Psoas muscle (tissue), 8 donors: Measurements from ENCODE around the gene DUSP18. TPM values are rescaled to one million over a fixed set of nuclear protein-coding genes. Genes with fewer than 3 reads are reported as not detected.

Experiments
- ATAC-seq, 4 donors: fragments of 200-7000 bp; cut with Tn5 transposase; one replicate each; pipeline ENCODE4 v1.9.1; 2020; ENCODE audit warnings: moderate library complexity in 3 of 4, mild to moderate bottlenecking in 2 of 4
- DNase-seq, 2 donors: peaks; one replicate each; pipeline ENCODE4 v3.0.0-alpha.2; 2020
- H3K27ac ChIP-seq: fragments of 200-600 bp; one replicate; pipeline ENCODE4 v1.8.0; 2022
- H3K27me3 ChIP-seq, 3 donors: fragments of 200-600 bp in 1 of 3; one replicate each; pipeline versions ENCODE4 v1.6.1 to v1.8.0; 2013 to 2022; ENCODE audit warnings: low read length in 2 of 3, mild to moderate bottlenecking in 2 of 3, moderate library complexity in 1 of 3; ENCODE audit not compliant: insufficient read depth in 3 of 3
- H3K36me3 ChIP-seq, 2 donors: fragments of 200-600 bp in 1 of 2; one replicate each; pipeline versions ENCODE4 v1.6.1 to v1.8.0; 2013 to 2022; ENCODE audit warnings: low read depth in 1 of 2, mild to moderate bottlenecking in 1 of 2, moderate library complexity in 1 of 2; ENCODE audit not compliant: insufficient read depth in 1 of 2
- H3K4me1 ChIP-seq: fragments of 200-600 bp; one replicate; pipeline ENCODE4 v1.8.0; 2022
- H3K4me3 ChIP-seq: fragments of 200-600 bp; one replicate; pipeline ENCODE4 v1.8.0; 2022; ENCODE audit warnings: mild to moderate bottlenecking
- H3K9me3 ChIP-seq: fragments of 200-600 bp; one replicate; pipeline ENCODE4 v1.8.0; 2022
- WGBS, 3 donors: extraction: QIAGEN DNeasy Blood & Tissue Kit; methylation state at CpG; one replicate each; pipeline versions ENCODE4 v1.1.6 to v1.1.7; 2013; 5-methylcytosine and 5-hydroxymethylcytosine counted together
- intact Hi-C, 2 donors: fragments of 100-400 bp; cut with DNase I; formaldehyde crosslinking; loops; one replicate each; pipeline versions ENCODE4 v1.11.0 to v1.14.2; 2022
- polyA plus RNA-seq, 3 donors: library from polyadenylated mRNA; stranded (reverse); fragments of 200-250 nt; gene quantifications; one replicate each; pipeline ENCODE4 v1.2.3, GENCODE V29; 2013
- total RNA-seq, 4 donors: library from RNA; stranded (reverse); fragmentation: NEBNext Ultra II Directional in 2 of 4; extraction: Animal tissue kit (Norgen Biotek cat#: 25700) in 2 of 4; gene quantifications; one replicate each; pipeline versions ENCODE4 v1.2.1 to v1.2.4, GENCODE V29; 2021 to 2023
- TF ChIP-seq, protein P1 (sequence below): fragments of 200-600 bp; IDR thresholded peaks from one replicate; pipeline ENCODE4 v1.8.0; 2022; ENCODE audit warnings: antibody characterized with exemption
- donor health status: healthy with polysubstance abuse.
- donor health status: DM: no; HTN: no; CAD: no; lungs with moderate emphysema.
- donor health status: Bipolar disorder and iron deficiency.
- donor health status: healthy.
- donor health status: DM: yes; HTN: yes; CAD: no.
- donor health status: DM: no; HTN: no; CAD: no.
- donor health status: DM: no; HTN: no; CAD: no.
- donor health status: DM: yes; HTN: yes; CAD: no.

DUSP18 gene
- total and polyA plus RNA-seq, 7 donors, result 0.65 to 3.8 (median 1.3) TPM

DNA sequence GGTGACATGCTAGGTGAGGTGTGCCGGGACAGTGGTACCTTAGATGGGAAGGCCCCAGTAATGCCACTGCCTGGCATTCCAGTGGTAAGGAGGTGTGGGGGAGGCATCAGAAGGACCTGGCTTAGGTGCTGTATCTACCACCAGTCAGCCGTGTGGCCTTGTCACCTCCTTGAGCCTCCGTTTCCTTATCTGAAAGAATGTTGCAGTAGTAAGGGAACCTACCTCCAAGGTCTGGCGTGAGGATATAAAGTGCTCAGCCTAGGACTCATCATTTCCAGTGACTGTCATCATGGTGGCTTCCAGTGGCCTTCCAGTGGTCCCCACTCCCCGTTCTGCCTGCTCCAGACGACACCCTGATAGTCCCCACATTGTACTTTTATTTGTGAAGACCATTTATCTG, 6.8 kb upstream of the DUSP18 start:
- Histone ChIP-seq H3K9me3 (no peaks in the 10 kb centered on the region), H3K36me3 (no peaks in the 10 kb centered on the region), H3K4me1 (no peaks in the 10 kb centered on the region), H3K27me3 (no peaks in the 10 kb centered on the region), H3K27ac (no peak overlapping the region), H3K4me3 (no peak overlapping the region)
- ATAC-seq (no peak), DNase-seq (no peak)
- intact Hi-C loops, result no loop called here
- 85 to 95% (median 95%) methylated on average over 6 of the region's 6 CpGs for WGBS, 3 donors
- TF ChIP-seq, protein P1, sequence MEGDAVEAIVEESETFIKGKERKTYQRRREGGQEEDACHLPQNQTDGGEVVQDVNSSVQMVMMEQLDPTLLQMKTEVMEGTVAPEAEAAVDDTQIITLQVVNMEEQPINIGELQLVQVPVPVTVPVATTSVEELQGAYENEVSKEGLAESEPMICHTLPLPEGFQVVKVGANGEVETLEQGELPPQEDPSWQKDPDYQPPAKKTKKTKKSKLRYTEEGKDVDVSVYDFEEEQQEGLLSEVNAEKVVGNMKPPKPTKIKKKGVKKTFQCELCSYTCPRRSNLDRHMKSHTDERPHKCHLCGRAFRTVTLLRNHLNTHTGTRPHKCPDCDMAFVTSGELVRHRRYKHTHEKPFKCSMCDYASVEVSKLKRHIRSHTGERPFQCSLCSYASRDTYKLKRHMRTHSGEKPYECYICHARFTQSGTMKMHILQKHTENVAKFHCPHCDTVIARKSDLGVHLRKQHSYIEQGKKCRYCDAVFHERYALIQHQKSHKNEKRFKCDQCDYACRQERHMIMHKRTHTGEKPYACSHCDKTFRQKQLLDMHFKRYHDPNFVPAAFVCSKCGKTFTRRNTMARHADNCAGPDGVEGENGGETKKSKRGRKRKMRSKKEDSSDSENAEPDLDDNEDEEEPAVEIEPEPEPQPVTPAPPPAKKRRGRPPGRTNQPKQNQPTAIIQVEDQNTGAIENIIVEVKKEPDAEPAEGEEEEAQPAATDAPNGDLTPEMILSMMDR, result no peak

DNA sequence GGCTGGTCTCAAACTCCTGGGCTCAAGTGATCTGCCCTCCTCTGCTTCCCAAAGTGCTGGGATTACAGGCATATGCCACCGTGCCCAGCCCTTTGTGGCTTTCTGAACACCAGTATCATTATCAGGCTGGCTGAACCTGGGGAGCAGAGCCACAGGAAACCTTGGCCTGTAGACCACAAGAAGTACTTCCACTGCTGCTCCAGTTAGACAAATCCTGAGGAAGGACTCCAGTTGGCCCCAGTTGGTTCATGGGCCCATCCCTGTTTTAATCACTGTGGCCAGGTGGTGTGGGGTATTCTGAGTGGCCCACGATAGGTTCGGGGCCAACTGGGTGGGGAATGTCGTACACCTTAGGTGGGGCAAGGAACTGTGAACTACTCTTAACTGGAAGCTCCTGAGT, 5.5 kb upstream of the DUSP18 start:
- H3K36me3 ChIP-seq, result no peaks in the 10 kb centered on the region
- no peak for ATAC-seq
- H3K9me3 ChIP-seq, result no peaks in the 10 kb centered on the region
- TF ChIP-seq, protein P1, result no peak
- H3K27me3 ChIP-seq, result no peaks in the 10 kb centered on the region
- H3K4me3 ChIP-seq, result no peak overlapping the region
- no peak overlapping the region for H3K27ac ChIP-seq
- no peak for DNase-seq
- intact Hi-C loops, result no loop called here
- WGBS, 3 donors, result 82 to 89% (median 87%) methylated on average over 4 of the region's 4 CpGs
- no peaks in the 10 kb centered on the region for H3K4me1 ChIP-seq

DNA sequence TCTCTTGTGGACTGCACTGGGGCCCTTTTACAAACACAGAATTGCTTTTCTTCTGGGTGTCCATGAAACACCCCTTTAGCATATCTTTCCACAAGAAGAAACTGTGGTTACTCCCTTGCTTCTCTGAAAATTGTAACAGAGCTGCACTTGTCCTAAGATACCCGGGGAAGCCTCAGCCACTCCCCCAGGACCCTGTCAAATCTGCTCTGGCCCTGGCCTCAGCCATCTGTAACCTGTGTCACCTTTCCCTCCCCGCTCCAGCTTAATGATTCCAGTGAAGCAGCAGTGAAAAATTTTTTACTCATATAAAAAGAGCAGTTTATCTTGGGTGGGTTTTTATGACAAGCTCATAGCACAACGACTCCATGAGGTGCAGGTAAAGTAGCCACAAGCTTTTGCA, 3.4 kb upstream of the DUSP18 start:
- DNase-seq (no peak), ATAC-seq (no peak)
- no peaks in the 10 kb centered on the region for H3K36me3 ChIP-seq
- H3K27me3 ChIP-seq, result no peaks in the 10 kb centered on the region
- 70 to 79% (median 78%) methylated on average over 3 of the region's 3 CpGs for WGBS, 3 donors
- intact Hi-C loops, result no loop called here
- peaks cover 6% of the 10 kb centered on the region for H3K4me1 ChIP-seq
- H3K9me3 ChIP-seq, result no peaks in the 10 kb centered on the region
- no peak overlapping the region for H3K4me3 ChIP-seq
- no peak overlapping the region for H3K27ac ChIP-seq
- TF ChIP-seq, protein P1, result no peak

DNA sequence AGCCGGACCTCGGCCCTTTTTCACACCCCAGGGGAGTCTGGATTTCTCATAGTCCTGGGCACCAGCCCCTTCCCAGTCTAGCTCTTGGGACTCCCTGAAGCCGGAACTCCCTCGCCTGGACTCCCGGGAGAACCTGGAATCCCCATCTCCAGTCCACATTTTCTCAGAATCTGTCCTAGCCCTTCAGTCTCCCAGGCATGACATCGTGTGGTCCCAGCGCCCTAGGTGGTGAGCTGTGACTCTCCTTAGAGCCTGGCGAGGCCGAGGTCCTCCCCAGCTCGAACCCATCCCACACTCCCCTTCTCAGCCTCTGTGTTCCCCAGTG, 673 bp upstream of the DUSP18 start:
- no peak for DNase-seq
- Histone ChIP-seq H3K36me3 (peaks cover 3 to 13% of the 10 kb centered on the region in 2 donors), H3K4me3 (peak overlapping the region; percentile 86), H3K27ac (no peak overlapping the region), H3K27me3 (no peaks in the 10 kb centered on the region), H3K4me1 (peaks cover 6% of the 10 kb centered on the region), H3K9me3 (no peaks in the 10 kb centered on the region)
- WGBS, 3 donors, result 34 to 46% (median 39%) methylated on average over 10 of the region's 10 CpGs
- TF ChIP-seq, protein P1, result no peak
- intact Hi-C loops, result loop anchor here in 1 of 2 donors (5.0 kb wide), 1 partner anchor 36 kb away; no protein-coding TSS in a partner anchor
- ATAC-seq, result no peak

DNA sequence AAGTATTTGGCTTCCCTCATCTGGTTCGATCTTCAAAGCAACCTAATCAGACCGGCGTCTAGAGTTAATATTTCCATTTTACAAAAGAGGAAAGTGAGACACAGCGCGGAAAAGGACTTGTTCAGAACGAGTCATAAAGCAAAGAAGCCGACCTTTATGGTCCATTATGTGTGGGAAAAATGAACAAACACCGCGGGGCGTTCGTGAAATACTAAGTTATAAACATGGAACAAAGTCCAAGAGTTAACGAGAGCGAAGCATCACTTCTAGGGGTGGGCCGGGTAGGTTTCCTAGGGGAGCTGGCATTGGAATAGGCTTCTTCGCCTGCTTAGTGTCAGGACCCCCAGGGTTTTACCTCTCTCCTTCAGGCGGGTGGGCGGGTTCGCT, 575 bp downstream of the DUSP18 start:
- WGBS, 3 donors, result 1 to 3% (median 2%) methylated on average over 18 of the region's 18 CpGs
- Histone ChIP-seq H3K27me3 (no peaks in the 10 kb centered on the region), H3K27ac (peak overlapping the region; percentile 54), H3K4me3 (peak overlapping the region; percentile 86), H3K36me3 (peaks cover 3 to 24% of the 10 kb centered on the region in 2 donors), H3K9me3 (no peaks in the 10 kb centered on the region), H3K4me1 (peaks cover 6% of the 10 kb centered on the region)
- TF ChIP-seq, protein P1, result no peak
- DNase-seq, result no peak
- intact Hi-C loops, result loop anchor here in 1 of 2 donors (5.0 kb wide), 1 partner anchor 35 kb away; no protein-coding TSS in a partner anchor
- peak in 2 of 4 donors; percentile 3 to 8 for ATAC-seq
